IPS DF 4.7 (cell line): ENCODE measurements around the gene UGT2A3.
"Not testable (repeated sequence)": the region's sequence is repeated elsewhere in the genome, so short reads cannot be mapped to it uniquely, and the experiment has no call there.

Experiments
- DNase-seq: peaks from one replicate; pipeline ENCODE4 v3.0.0-alpha.2; 2013; ENCODE audit warnings: low spot score; ENCODE audit errors: extremely low read depth

The UGT2A3 gene

DNA sequence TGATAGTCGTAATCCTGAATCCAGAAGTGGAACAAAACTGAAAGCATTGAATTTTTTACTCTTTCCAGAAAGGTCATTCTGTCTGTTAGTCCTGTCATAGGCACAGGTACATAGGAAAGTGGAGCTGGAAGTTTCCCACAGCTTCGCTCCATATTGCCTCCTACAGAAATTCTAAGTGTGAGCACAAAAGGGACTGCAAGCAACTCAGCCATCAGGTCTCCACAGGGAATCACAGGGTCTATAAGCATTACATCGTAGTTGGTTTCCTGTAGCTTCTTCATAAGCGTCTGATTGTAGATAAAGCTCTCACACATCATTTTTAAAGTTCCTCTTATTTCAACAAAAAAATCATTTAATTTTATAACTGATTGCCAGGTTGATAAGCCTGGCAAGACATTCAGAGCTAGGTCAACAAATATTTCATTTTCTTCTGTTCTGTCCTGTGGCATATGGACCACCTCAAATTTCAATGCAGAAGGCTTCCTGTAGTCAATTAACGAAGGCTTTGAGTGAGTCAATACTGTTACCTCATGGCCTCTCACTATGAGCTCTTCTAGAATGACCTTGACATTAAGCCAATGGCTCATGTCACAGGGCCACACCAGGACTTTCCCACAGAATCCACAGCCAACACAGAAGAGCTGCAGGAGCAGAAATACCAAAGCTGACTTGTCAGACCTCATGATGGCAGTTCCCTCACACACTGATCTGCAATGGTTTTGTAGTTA, at the start of gene UGT2A3:
Gene UGT2A3, minus strand, starts transcription at position 727 of the 728 bp plus-strand sequence. Its CDS starts 44 bp downstream, at position 683.
- DNase-seq, result peak; percentile 51

DNA sequence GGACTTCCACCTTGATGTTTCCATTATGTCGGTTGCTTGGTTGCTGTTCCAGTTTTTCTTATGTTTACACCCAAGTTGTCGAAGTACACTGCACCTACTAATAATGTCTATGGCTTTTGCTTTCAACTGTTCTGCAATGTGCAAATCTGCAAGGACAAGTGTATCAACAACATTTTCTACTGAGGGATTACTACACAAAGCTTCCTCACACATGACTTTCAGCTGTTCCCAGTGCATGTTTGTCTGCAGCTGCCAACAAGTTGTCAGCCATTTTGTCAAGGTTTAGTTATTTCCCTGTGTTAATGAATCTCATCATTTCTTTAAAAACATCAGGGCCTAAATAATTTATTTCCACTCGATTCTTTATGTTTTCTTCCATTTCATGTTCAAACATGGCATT, 45.4 kb upstream of the UGT2A3 start:
- no peak for DNase-seq

DNA sequence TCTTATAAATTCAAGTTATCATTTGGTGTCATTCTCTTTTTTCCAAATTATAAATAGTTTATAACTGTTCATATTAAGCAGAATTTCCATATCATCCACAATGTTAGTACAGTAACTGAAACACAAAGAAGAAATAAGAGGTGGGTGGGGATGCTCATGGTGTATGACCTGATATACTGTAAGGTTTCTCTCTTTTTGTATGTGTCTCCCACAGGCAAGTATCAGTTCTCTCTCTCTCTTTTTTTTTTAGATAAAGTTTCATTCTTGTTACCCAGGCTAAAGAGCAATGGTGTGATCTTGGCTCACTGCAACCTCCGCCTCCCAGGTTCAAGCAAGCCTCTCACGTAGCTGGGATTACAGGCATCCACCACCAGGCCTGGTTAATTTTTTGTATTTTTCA, 43.7 kb upstream of the UGT2A3 start:
- DNase-seq, result no peak

DNA sequence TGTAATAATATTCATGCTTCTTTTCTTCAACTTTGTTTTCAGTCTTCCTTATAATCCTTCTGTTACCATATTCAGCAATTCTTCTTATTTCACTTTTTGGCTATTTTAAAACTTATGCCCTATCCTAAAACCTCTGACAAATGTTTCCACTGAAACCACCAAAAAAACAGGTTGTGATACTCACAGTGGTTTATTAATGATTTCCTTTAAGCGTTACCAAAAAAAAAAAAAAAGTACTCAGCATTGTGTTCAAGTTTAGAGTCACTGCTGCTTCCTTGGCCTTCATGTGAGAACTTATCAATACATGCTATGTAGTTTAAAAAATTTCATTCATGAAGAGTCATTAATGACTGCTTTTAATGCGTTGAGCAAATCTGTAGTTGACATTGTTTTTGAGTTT, 35.4 kb upstream of the UGT2A3 start:
- DNase-seq, result no peak

DNA sequence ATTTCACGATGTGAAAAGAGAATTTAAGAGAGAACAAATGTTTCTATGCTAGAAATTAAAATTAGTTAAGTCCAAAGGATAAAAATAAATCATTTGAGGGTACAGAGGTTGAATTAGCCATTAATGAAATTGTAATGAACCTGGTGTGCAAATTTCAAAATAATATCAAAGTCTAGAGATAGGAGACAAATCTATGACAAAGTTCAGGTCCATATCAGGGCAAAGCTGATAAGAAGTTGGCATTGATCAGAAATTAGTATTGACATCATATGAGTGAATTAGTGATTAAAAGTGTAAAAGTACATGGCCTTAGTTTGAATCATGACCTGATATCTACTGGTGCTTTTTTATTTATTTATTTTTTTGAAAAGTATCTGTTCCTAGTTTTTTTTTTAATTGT, 33.8 kb upstream of the UGT2A3 start:
- DNase-seq, result no peak

DNA sequence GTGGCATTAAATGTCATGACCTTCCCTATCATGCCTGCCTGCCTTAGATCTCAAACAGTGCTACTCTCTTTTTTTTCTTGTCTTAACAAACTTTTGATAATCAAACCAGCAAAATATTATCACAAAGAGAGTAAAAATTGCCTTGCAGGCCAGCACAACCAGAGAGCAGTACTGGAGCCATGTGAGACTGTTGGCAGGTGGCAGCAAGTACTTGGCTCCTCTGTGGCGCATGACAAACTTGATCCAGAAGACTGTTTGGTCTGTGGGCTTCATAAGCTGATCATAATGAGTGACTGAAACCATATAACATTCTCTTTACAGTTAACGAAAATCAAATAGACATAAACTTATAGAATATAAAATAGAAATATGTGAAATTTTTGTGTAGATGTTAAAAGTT, 33.3 kb upstream of the UGT2A3 start:
- DNase-seq, result no peak

DNA sequence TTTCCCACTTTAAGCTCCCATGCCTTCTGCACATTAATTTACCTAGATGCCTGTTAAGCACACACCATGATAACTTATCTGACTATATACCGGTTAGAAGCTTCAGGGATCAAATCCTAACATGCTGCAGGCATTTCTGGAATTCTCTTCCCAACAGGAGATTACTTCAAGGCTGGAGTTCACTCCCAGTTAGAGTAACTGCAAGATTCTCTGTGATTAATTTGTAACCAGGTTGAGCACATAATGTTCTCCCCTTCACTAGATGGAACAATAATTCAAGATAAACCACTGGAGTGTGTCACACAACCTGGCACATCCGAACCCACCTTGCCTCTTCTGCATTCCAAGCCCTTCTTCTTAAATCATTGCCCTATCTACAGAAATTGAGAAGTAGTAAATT, 11.8 kb upstream of the UGT2A3 start:
- DNase-seq, result no peak

DNA sequence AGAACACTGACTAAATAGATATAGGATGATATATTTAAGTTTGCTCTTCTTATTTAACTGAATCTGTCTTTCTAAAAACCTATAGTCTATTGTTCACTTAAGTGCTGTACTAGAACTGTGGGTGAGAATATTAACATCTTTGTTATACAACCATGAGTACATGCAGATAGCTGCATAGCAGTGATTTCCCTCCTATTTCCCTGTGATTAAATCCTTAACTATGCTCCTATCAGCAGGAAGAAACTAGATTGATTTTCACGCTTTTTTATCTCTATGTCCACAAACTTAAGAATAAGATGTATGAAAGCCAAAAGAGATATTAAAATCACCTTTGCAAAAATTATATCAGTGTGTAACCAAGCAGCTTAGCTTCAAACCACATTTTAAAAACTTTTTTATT, 11.3 kb upstream of the UGT2A3 start:
- no peak for DNase-seq

DNA sequence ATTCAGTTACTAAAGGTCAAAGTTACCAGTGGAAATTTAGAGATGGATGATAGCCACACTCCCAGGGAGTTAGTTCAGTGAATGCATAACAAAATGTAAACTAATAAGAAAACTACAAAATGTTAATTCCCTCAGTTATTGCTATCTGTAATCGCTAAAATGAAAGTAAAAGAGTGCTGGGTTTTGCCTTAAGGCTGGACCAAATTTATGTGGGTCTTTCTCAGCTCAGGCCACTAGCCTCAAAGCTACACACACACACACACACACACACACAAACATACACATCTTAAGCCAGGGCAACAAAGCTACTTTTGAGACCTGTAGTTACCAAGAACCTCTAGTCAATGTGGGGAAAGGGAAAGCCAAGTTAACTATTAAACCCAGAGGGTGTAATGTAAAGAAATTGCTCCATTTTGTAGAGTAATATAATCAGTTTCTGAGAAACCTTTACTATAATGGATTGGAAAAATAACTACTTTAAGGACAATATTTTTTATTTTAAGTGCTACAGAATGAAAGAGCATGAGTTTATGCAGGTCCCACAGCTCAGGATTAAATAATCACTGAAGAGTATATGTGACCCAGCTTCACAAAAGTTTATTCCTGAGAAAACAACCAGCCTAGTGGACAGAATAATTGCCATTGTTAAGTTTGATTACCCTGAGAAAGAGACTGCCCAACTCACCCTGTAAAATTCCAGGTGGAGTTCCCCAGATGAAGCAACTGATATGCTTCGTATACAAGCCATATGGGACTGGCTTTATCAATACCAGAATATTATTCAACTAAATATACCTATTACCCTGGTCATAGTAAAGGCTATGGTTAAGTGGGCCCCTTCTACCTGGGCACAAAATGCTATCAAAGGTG, 8.9 kb upstream of the UGT2A3 start:
- DNase-seq, result no peak

DNA sequence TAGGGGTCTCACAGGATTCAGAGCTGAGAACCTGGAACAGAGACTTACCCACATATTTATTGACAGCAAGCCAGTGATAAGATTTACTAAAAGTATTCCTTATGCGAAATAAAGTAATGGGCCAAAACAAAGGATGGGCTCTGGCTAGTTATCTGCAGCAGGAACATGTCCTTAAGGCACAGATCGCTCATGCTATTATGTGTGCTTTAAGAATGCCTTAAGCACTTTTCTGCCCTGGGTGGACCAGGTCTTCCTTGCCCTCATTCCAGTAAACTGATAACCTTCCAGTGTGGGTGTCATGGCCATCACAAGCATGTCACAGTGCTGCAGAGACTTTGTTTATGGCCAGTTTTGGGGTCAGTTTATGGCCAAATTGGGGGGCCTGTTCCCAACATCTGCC, 7.5 kb upstream of the UGT2A3 start:
- DNase-seq, result not testable (repeated sequence)

DNA sequence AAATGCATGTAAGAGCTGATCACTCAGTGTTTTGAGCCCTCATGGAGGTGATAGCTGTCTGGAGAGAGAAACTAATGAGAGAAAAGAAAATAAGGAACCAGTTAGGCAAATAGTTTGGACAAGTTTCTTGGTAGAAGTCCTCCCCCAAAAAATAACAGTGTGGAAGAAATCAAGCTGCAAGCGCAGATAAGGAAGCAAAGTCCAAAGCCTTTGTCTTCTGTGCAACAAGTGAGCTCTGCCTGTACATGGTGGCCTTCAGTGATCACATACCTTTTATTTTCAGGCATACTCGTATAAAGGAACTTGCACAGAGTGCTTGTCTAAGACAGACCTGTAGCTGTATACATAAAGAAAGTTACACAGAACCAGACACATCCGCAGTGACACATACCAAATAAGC, 2.5 kb upstream of the UGT2A3 start:
- DNase-seq, result no peak

DNA sequence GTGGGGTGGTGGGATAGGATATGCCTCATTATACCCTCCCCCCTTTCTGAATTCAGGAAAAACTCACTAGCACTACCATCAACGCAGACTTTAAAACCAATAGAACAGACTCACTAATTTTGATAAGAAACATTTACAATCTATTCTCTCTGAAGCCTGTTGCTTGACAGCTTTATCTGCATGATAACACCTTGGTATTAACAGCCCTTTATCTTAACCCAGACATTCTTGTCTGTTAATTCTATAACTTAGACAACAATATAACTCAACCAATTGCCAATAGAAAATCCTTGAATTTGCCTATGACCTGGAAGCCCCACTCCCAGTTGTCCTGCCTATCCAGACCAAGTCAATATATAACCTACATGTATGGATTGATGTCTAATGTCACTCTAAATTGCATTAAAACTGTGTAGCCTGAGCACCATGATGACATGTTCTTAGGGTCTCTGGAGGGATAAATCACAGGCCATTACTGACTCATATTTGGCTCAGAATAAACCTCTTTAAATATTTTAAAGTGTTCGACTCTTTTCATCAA, 1.5 kb upstream of the UGT2A3 start:
- no peak for DNase-seq

DNA sequence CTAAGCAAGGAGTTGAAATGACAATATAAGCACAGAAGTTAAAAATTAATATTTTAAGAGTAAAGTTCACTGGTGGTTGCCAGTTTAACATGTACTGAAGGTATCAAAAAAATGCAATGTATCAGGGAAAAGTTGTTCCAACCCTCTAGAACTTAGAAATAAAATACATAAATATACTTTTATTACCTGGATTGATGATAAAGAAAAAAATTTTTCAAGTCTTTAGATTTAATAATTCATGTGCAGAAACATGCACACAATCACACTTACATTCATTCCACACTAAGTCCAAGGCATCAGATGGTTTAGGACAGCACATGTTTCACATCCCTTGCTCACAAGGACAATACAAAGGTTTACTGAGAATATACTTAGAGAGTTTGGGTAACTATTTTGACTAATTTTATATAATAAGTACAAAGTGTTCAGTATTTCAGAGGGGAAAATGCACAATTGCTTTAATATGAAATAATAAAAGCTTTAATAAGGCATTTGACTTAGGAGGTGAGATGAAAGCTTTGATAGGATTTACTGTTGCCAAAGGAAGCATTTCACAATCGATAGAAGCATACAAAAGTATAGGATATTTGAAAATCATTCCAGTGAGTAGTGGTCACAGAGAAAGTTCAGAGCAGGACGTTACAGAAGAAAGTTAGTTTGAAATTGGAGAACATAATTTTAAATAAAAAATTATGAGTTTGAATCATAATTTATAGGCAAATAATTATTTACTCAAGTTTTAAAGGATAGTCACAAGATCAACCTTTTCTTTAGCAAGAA, 392 bp upstream of the UGT2A3 start:
- DNase-seq, result no peak

DNA sequence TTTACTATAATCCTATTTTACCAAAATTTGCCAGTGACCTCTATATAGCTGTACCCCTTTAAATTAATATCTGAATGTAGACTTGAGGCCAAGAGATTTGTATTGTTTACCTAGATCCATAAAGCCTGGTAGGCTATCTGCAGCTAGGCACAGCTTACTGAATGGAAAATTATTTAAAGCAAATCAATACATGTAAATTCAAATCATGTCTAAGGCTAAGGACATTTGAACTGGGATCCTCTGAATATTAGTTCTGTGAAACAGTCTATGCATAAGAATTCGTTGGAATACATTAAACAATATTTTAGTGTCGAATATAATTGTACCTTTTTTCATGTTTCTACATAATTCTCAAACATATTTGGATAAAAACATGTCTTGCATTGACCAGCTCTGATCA, 1.6 kb downstream of the UGT2A3 start:
- no peak for DNase-seq

DNA sequence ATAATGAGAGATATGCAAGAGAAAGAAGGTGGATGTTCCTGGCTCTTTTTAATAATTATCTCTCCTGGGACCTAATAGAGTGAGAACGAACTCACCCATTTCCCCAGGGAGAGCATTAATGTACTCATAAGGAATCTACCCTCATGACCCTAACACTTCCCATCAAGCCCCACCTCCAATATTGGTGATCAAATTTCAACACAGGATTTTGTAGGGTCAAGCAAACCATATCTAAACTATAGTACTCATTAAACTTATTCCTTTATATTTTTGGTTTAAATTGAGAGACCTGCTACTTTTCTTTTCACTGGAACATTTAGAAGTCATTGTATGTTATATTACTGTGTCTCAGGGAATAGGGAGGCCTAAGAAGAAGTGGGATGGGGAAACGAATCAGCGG, 2.6 kb downstream of the UGT2A3 start:
- no peak for DNase-seq

DNA sequence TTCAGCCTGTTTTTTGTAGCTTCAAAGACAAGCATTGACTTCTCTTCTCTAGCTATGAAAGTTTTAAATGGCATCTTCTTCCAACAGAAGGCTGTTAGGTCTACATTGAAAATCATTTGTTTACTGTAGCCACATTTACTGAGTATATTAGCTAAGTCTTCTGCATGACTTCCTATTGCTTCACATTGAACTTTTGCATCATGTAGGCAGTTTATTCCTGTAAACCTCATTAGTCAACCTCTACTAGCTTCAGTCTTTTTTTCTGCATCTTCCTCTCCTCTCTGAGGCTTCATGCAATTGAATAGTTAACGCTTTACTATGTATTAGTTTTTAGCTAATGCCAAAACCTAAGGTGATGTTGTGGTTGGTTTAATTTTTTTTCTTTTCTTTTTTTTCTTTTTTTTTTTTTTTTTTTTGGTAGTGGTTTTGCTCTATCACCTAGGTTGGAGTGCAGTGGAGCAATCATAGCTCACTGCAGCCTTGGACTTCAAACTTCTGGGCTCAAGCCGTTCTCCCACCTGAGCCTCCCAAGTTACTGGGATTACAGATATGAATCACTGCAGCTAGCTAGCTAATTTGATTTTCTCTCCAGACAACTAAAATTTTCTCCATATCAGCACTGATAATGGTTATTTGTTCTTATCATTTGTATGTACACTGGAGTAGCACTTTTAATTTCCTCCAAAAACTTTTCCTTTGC, 3.4 kb downstream of the UGT2A3 start:
- DNase-seq, result no peak

DNA sequence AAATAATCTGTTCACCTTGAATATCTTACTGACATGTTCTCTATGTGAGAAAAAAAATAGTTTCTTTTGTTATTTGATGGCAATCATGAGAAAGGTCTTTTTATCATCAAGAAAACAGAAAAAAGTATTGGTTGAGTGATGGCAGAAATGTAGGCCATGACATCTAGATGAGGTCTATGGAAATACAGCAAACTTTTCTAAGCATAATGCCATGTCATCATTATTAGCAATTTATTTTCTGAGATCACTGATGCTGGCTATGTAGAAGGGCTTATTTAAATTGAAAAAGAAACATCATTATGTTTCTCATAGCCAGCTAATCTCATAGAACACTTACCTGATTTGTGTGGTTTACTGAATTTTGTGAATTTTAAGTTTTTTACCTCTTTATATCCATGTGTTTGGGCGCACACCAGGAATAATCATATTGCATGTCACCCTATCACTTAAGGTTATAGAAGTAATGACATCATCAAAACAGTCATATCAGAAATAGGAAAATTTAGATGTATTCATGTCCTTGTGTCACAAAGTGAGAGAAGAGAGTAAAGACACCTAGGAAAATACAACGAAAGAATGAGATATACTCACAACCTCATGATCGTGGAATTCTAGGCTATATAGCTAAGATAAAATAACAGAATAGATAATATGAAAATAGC, 22.4 kb downstream of the UGT2A3 start:
- DNase-seq, result no peak

DNA sequence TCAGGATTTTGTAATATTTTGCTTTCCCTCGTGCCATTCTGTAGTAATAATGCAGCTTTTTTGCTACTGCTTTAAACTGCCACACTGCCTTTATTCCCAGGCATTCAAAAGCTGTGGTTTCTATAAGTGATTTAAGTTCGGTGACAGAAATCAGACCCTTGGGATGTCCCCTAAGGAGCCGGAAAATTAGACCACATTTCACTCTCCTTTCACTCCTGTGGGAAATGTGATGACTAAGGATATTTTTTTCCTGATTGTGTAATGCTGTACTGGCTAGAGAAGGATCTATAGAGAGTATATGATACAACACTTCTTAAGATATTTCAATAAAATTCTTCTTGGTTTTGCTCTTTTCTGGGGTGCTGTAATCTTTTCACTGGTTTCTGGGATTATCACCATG, 24.4 kb downstream of the UGT2A3 start:
- no peak for DNase-seq

DNA sequence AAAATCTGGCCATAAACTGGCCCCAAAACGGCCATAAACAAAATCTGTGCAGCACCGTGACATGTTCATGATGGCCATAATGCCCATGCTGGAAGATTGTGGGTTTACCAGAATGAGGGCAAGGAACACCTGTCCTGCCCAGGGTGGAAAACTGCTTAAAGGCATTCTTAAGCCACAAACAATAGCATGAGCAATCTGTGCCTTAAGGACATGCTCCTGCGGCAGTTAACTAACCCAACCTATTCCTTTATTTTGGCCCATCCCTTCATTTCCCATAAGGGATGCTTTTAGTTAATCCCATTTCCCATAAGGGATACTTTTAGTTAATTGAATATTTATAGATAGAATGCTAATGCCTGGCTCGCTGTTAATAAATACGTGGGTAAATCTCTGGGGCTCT, 29.4 kb downstream of the UGT2A3 start:
- not testable (repeated sequence) for DNase-seq

DNA sequence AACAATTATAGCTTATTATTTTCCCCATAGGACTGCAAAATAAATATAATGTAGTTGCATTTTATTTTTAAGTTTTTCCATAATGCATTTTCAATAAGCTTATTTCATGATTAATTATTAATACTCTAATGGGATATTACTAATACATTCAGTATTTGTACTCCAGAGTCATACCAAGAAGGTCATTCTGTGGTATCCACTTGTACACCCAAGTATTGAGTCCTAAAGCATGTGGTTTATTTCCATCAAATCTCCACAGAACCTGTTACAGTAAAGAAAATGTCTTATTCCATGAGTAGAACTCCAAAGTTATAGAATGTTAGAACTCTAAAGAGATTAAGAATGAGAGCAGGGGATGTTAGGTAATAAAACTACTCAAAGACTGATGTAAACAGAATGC, 30.6 kb downstream of the UGT2A3 start:
- no peak for DNase-seq

DNA sequence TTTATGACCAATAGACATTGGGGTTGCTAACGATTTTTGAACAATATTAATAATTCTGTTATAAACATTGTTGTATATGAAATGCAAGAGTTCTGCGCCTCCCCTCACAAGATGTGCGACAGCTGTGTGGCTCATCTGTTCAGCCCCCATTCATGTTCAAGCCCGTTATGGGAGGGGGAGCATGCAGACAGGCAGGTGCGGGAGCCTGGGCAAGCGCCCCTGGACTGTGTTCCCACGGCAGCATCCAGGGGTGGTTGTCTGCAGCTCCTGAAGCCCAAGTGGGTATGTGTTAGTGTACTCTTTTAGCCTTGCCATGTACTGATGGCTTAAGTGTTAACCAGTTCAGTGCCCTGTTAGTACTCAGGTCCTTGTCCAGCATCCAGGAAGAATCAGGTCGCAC, 34.6 kb downstream of the UGT2A3 start:
- no peak for DNase-seq
